GM19467 (cell line): ENCODE results near the gene CHST6.
"Not testable (repeated sequence)": the region's sequence is repeated elsewhere in the genome, so short reads cannot be mapped to it uniquely, and the experiment has no call there.

Experiments
- ATAC-seq: cut with Tn5 transposase; IDR thresholded peaks from one replicate; pipeline ENCODE4 v1.9.1; 2021; ENCODE audit warnings: mild to moderate bottlenecking, moderate library complexity; ENCODE audit not compliant: unreplicated experiment

Gene CHST6

GRCh38 chr16:75452464-75453190 is 42.6 kb downstream of the CHST6 start:
- ATAC-seq = no peak

GRCh38 chr16:75446416-75446815 is 48.8 kb downstream of the CHST6 start:
- ATAC-seq = no peak

GRCh38 chr16:75445298-75445697 is 49.9 kb downstream of the CHST6 start:
- no peak for ATAC-seq

- no peak for ATAC-seq
Measured at GRCh38 chr16:75443298-75443697, 51.9 kb downstream of the CHST6 start.

GRCh38 chr16:75433732-75434413 is 61.4 kb downstream of the CHST6 start:
- ATAC-seq = peak; percentile 59

- ATAC-seq = peak; percentile 94
Measured at GRCh38 chr16:75432828-75433731, 62.2 kb downstream of the CHST6 start, which contains the start of gene CFDP1. CFDP1 (minus strand) TSS chr16:75433503; CDS start chr16:75433352, 151 bp downstream.

GRCh38 chr16:75429621-75430403 is 65.4 kb downstream of the CHST6 start:
- ATAC-seq = no peak

GRCh38 chr16:75426524-75426923 is 68.7 kb downstream of the CHST6 start:
- ATAC-seq = not testable (repeated sequence)

GRCh38 chr16:75424105-75424762 is 71.0 kb downstream of the CHST6 start:
- ATAC-seq = not testable (repeated sequence)

GRCh38 chr16:75423723-75424104 is 71.5 kb downstream of the CHST6 start:
- no peak for ATAC-seq
